ENCODE data around the gene LMO3.
"Not testable (repeated sequence)": the region's sequence is repeated elsewhere in the genome, so short reads cannot be mapped to it uniquely, and the experiment has no call there.

Gene LMO3

DNA sequence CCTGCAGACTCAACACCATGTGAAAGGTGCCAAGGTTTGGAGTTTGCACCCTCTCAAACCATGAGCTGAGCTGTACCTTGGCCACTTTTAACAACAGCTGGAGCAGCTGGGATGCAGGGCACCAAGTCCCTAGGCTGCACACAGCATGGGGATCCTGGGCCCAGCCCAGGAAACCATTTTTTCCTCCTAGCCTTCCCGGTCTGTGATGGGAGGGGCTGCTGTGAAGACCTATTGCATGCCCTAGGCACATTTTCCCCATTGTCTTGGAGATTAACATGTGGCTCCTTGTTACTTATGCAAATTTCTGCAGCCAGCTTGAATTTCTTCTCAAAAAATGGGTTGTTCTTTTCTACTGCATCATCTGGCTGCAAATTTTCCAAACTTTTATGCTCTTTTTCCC, 68.3 kb downstream of the LMO3 start:
- DNase-seq, result not testable (repeated sequence)

- DNase-seq, result no peak
Observed at GRCh38 chr12:16531621-16532020, 74.3 kb downstream of the LMO3 start.

DNA sequence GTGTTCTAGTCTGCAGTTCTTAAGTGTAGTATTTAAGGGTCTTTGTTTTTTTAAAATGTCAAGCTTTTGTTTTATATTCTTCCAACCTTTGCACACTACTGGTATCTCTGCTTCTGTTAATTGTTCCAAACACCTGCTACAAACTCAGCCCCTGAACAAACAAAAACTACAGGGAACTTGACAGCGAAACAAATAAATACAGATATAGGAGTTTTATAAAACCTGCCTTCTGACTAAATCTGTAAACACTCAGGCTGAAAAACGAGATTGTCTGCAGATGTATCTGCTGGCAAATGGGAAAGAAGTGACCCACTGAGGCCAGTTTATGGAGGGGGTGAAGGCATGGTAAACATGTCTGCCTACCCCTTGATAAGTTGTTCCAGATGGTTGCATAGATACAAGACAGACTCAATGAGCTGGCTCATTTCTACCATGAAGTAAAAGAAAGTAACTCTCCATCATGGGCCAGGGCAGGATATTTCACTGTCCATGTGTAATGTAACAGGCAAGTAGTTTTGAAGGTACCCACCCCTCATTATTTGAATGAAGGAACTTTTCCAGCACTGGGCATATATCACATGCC, 75.6 kb downstream of the LMO3 start:
- no peak for DNase-seq

DNA sequence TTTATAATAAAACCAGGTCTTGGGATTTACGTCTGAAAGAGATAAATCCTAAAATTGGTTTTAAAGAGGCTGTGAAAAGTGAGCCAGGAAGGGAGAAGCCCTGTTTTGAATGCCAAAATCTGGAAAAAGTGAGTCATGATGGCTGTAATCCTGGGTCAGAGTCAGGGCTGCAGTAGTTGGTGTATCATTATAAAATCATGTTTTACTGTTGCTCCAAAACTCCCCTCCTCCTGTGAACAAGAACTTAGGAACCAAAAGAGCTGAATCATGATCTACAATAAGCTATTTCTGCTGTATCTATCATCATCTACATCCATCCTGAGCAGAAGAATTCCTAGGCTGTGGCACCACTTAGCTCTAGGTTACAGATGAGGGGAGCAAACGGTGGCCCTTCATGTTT, 79.3 kb downstream of the LMO3 start:
- no peak for DNase-seq

DNA sequence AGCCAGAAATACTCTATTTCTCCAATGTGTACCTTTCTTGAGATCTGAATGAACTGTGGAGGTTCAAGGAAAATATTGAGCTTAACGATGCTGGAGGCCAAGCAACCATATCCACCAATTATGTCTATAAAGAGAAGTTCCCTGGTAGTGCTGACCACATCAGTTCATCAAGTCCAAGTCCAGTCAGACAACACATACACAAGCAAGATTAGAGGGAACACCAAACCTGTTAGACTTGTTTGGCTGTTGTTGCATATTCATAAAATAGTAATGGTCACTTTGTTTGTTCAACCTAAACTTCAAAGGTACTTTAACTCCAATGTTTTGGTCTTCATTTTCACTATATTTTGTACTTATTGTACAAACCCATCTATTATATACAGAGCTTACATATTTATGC, 81.6 kb downstream of the LMO3 start:
- no peak for DNase-seq

- no peak for DNase-seq
Observed at GRCh38 chr12:16523951-16524331, 82.0 kb downstream of the LMO3 start.

- no peak for DNase-seq
Observed at GRCh38 chr12:16523284-16523950, 82.5 kb downstream of the LMO3 start.

DNA sequence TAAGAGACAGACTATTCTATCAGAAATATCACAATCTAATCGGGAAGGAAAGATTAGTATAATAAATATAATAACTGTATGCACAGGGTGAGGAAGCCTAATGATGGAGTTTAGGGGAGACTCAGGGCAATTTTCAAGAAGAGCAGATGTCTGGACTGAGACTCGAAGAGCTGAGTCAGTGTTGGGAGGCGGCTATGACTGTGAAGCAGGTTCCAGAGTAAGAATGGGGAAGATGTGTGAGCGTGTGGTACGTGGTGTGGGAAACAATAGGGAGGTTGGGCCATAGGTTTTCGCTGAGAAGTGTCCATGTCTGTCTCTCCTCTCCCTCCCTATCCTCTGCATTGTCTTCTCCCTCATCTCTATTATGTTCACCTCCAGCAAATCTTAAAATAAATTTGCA, 85.6 kb downstream of the LMO3 start:
- no peak for DNase-seq

GRCh38 chr12:16515666-16516065, 90.3 kb downstream of the LMO3 start:
- DNase-seq, result no peak

GRCh38 chr12:16513231-16513630, 92.7 kb downstream of the LMO3 start:
- no peak for DNase-seq

DNA sequence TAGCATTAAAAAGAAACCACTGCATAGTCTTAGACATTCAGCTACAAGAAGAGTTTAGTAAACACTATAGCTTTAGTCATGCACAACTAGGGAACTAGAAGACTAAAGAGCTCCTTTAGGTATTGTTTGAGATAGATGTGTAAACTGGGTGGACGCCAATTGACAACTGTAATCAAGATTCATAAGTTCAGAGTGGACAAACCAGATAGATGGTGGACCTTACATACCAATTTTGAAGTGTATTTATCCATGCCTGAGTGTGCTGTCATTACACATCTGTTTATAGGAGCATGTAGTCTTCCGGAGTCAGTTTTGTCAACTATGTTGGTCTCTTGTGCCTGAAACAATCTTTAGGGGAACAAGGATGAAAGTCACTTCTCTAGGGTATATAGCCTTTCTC, 96.6 kb downstream of the LMO3 start:
- no peak for DNase-seq

GRCh38 chr12:16506394-16506793, 99.6 kb downstream of the LMO3 start:
- no peak for DNase-seq

- no peak for DNase-seq
Observed at GRCh38 chr12:16504200-16504599, 101.8 kb downstream of the LMO3 start.

DNA sequence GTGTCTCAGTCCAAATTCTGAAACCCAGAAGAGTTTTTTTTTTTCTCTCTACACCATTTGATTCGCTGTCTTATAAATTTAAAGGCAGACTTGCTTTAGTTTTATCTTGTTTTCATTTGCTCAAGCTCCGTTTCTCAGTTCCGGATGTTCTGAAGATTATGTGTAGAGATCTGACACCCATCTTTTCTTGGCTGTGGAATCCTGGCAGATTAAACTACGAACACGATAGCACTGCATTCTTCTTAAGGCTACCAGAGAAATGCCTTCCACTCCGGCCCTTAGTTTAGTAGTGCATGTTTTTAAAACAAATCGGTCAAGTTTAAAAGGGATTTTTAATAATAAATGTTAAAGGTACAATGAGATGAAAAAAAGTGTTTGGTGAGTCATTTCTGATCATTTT, 106.4 kb downstream of the LMO3 start:
- DNase-seq, result no peak
